ENCODE results near the gene ZNF362.
A peak's percentile ranks its signal among the peaks of the same experiment; 100 is the strongest.

Gene ZNF362

GRCh38 chr1:33244809-33245186 lies 11.5 kb upstream of the ZNF362 start:
- no peak for DNase-seq (ENCODE audit: low read depth, low spot score)

GRCh38 chr1:33246171-33246570 lies 10.1 kb upstream of the ZNF362 start:
- no peak for DNase-seq (ENCODE audit: low read depth, low spot score)

- no peak for DNase-seq (ENCODE audit: low read depth, low spot score)
Measured at GRCh38 chr1:33247545-33247944, 8.7 kb upstream of the ZNF362 start.

GRCh38 chr1:33248244-33248643 lies 8.0 kb upstream of the ZNF362 start:
- DNase-seq (ENCODE audit: low read depth, low spot score): no peak

- no peak for DNase-seq (ENCODE audit: low read depth, low spot score)
Measured at GRCh38 chr1:33249422-33249821, 6.9 kb upstream of the ZNF362 start.

- DNase-seq (ENCODE audit: low read depth, low spot score): no peak
Measured at GRCh38 chr1:33250217-33250616, 6.1 kb upstream of the ZNF362 start.

- no peak for DNase-seq (ENCODE audit: low read depth, low spot score)
Measured at GRCh38 chr1:33250724-33251123, 5.6 kb upstream of the ZNF362 start.

- DNase-seq (ENCODE audit: low read depth, low spot score): no peak
Measured at GRCh38 chr1:33254491-33254890, 1.8 kb upstream of the ZNF362 start.

GRCh38 chr1:33255347-33256220 lies 708 bp upstream of the ZNF362 start:
- DNase-seq (ENCODE audit: low read depth, low spot score): peak; percentile 68

GRCh38 chr1:33256221-33256470 lies 146 bp upstream of the ZNF362 start:
- no peak for DNase-seq (ENCODE audit: low read depth, low spot score)

- DNase-seq (ENCODE audit: low read depth, low spot score): no peak
Measured at GRCh38 chr1:33257207-33257771, 997 bp downstream of the ZNF362 start.

GRCh38 chr1:33257772-33258712 lies 1.8 kb downstream of the ZNF362 start:
- no peak for DNase-seq (ENCODE audit: low read depth, low spot score)

- no peak for DNase-seq (ENCODE audit: low read depth, low spot score)
Measured at GRCh38 chr1:33258788-33259274, 2.5 kb downstream of the ZNF362 start.

- DNase-seq (ENCODE audit: low read depth, low spot score): no peak
Measured at GRCh38 chr1:33259879-33260278, 3.6 kb downstream of the ZNF362 start.

GRCh38 chr1:33260439-33260838 lies 4.1 kb downstream of the ZNF362 start:
- no peak for DNase-seq (ENCODE audit: low read depth, low spot score)

- no peak for DNase-seq (ENCODE audit: low read depth, low spot score)
Measured at GRCh38 chr1:33261344-33261743, 5.1 kb downstream of the ZNF362 start.

- DNase-seq (ENCODE audit: low read depth, low spot score): no peak
Measured at GRCh38 chr1:33263890-33264504, 7.7 kb downstream of the ZNF362 start.

GRCh38 chr1:33265780-33266605 lies 9.7 kb downstream of the ZNF362 start:
- no peak for DNase-seq (ENCODE audit: low read depth, low spot score)

- no peak for DNase-seq (ENCODE audit: low read depth, low spot score)
Measured at GRCh38 chr1:33266766-33267165, 10.5 kb downstream of the ZNF362 start.

- no peak for DNase-seq (ENCODE audit: low read depth, low spot score)
Measured at GRCh38 chr1:33267468-33268205, 11.3 kb downstream of the ZNF362 start.
